Measurements from ENCODE around the gene BBS9. TPM values are rescaled to one million over a fixed set of nuclear protein-coding genes. Genes with fewer than 3 reads are reported as not detected.

The BBS9 gene
- total and polyA plus RNA-seq, 2 donors (not counting 3 experiments of a cell fraction or from before 2014, with no cell fraction given), result 5.7 to 17.4 TPM

DNA sequence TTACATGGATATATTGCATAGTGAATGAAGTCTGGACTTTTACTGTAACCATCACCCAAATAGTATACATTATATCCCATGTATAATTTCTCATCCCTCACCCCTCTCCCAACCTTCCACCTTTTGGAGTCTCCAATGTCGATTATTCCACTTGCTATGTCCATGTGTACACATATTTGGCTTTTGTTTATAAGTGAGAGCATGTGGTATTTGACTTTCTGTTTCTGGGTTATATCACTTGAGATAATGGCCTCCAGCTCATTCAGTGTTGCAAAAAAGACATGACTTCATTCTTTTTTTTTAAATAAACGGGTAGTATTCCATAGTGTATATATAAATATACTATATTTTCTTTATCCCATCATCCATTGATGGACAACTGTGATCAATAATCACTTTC is 487.4 kb downstream of the BBS9 start:
- Histone ChIP-seq H3K9me1 (replicated peaks; ENCODE audit: control insufficient read depth, extremely low read depth, insufficient read depth, low read length) (no peaks in the 10 kb centered on the region), H3K79me2 (ENCODE audit: control insufficient read depth, insufficient read depth, low read length) (no peaks in the 10 kb centered on the region), H3K4me2 (ENCODE audit: insufficient read depth, low read length) (no peak overlapping the region), H2AFZ (ENCODE audit: low read depth, low read length) (no peak overlapping the region), H3K4me1 (ENCODE audit: control insufficient read depth, extremely low read depth, insufficient read depth, low read length) (no peaks in the 10 kb centered on the region), H3K27me3 (ENCODE audit: control insufficient read depth in 2 of 2, insufficient read depth in 2 of 2, low read length in 2 of 2) (no peaks in the 10 kb centered on the region), H3K27ac (ENCODE audit: insufficient read depth, low read depth, low read length) (no peak overlapping the region), H3K36me3 (ENCODE audit: control insufficient read depth in 2 of 2, extremely low read depth in 1 of 2, insufficient read depth in 2 of 2, low read length in 2 of 2) (no peaks in the 10 kb centered on the region), H3K9ac (replicated peaks; ENCODE audit: extremely low read depth, insufficient read depth, low read length) (no peak overlapping the region), H3K4me3 (replicated peaks in 1 of 3; ENCODE audit: insufficient read depth in 1 of 3, low read depth in 1 of 3, low read length in 3 of 3) (no peak overlapping the region), H4K20me1 (replicated peaks; ENCODE audit: control insufficient read depth, extremely low read depth, insufficient read depth, low read length) (no peaks in the 10 kb centered on the region), H3K9me3 (replicated peaks; ENCODE audit: control insufficient read depth, insufficient read depth, low read length) (no peaks in the 10 kb centered on the region)
- POLR2A ChIA-PET, result no interaction called here
- intact Hi-C loops (cut with micrococcal nuclease), result no loop called here
- TF ChIP-seq EZH2 (IDR thresholded peaks at IDR 0.05; ENCODE audit: borderline replicate concordance, low read depth, low read length, severe bottlenecking) (no peak), JUN (IDR thresholded peaks at IDR 0.05; ENCODE audit: borderline replicate concordance, insufficient read depth, insufficient read length, low read depth) (no peak), MYC (IDR thresholded peaks at IDR 0.05; ENCODE audit: low read depth, low read length) (no peak), POLR2A (IDR thresholded peaks at IDR 0.05; ENCODE audit: low read depth, low read length) (no peak), GATA2 (IDR thresholded peaks at IDR 0.05; ENCODE audit: insufficient read depth, insufficient read length, low read depth, low read length) (no peak), POLR2AphosphoS5 (IDR thresholded peaks at IDR 0.05; ENCODE audit: insufficient read depth, low read depth, low read length) (no peak), FOS (IDR thresholded peaks at IDR 0.05; ENCODE audit: borderline replicate concordance, insufficient read depth, low read length) (no peak)
- TF ChIP-seq, protein P1, sequence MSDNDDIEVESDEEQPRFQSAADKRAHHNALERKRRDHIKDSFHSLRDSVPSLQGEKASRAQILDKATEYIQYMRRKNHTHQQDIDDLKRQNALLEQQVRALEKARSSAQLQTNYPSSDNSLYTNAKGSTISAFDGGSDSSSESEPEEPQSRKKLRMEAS (IDR thresholded peaks at IDR 0.05; ENCODE audit: insufficient read depth, insufficient read length), result no peak
- TF ChIP-seq, protein P2, sequence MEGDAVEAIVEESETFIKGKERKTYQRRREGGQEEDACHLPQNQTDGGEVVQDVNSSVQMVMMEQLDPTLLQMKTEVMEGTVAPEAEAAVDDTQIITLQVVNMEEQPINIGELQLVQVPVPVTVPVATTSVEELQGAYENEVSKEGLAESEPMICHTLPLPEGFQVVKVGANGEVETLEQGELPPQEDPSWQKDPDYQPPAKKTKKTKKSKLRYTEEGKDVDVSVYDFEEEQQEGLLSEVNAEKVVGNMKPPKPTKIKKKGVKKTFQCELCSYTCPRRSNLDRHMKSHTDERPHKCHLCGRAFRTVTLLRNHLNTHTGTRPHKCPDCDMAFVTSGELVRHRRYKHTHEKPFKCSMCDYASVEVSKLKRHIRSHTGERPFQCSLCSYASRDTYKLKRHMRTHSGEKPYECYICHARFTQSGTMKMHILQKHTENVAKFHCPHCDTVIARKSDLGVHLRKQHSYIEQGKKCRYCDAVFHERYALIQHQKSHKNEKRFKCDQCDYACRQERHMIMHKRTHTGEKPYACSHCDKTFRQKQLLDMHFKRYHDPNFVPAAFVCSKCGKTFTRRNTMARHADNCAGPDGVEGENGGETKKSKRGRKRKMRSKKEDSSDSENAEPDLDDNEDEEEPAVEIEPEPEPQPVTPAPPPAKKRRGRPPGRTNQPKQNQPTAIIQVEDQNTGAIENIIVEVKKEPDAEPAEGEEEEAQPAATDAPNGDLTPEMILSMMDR (IDR thresholded peaks at IDR 0.05; ENCODE audit: extremely low read depth in 1 of 2, insufficient read depth in 1 of 2, low read depth in 1 of 2, low read length in 2 of 2), result no peak
- dilution Hi-C loops (cut with MboI; ENCODE audit: extremely low pct_ligation_motif_present, low sequenced_read_pairs), result no loop called here
- no TSS peak for BruUV-seq (replicated peaks)
- DNase-seq (ENCODE audit: low read depth, low spot score), result no peak
- CTCF ChIA-PET, result interaction anchor here (0.9 kb wide), 1 partner anchor 432 kb away, joined by 3 read pairs; no protein-coding TSS in a partner anchor
- FAIRE-seq, result no peak

Data from endothelial cell of umbilical vein (primary cell).